Measurements from ENCODE around the gene C11orf87. TPM values are rescaled to one million over a fixed set of nuclear protein-coding genes. Genes with fewer than 3 reads are reported as not detected.

C11orf87 gene
- total and polyA plus RNA-seq, 10 of the 15 experiments (the other 5 are each of a cell fraction or from before 2014, with no cell fraction given) = not detected

DNA sequence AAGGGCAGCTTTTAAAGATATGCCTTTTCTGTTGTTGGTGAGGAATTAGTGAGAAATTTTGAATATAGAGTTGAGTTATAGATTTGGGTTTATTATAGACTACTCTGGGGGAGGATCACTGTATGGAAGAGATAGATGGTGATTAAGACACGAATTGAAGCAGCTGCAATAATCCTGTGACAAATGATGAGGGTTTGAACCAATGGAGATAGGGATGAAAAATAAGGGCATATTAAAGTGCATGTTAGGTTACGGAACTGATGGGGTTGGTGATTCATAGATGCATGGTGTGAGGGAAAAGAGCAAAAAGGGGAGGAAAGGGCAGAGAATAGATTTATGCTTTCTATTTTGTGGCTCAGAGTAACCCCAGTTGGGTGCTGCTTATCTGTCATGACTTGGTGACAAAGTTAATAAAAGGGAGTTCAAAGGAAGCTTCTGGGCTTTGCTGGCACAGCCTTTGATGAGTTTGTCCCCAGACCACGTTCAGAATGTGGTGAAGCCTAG lies 11.8 kb downstream of the C11orf87 start:
- no peaks in the 10 kb centered on the region for H3K9me3 ChIP-seq (replicated peaks; ENCODE audit: control insufficient read depth, insufficient read depth, low read length)
- no peak overlapping the region for H3K4me2 ChIP-seq (ENCODE audit: control insufficient read depth, insufficient read depth)
- SMC1A ChIA-PET (ENCODE audit: uncharacterized antibody, unreplicated experiment) = no interaction called here
- intact Hi-C loops (cut with micrococcal nuclease; ENCODE audit: unreplicated experiment) = no loop called here
- no peak overlapping the region for H3K4me3 ChIP-seq
- in situ Hi-C loops (cut with MboI) = no loop called here
- H2AFZ ChIP-seq (ENCODE audit: control insufficient read depth, low read depth, low read length) = no peak overlapping the region
- H3K36me3 ChIP-seq (ENCODE audit: control insufficient read depth in 2 of 2, insufficient read depth in 2 of 2, low read length in 1 of 2) = no peaks in the 10 kb centered on the region
- H3K79me2 ChIP-seq (ENCODE audit: control insufficient read depth, insufficient read depth, low read length) = no peaks in the 10 kb centered on the region
- TF ChIP-seq KLF5 (IDR thresholded peaks at IDR 0.05; ENCODE audit: partially characterized antibody) = no peak
- POLR2A ChIA-PET = no interaction called here
- no peak overlapping the region for H3K27ac ChIP-seq (ENCODE audit: control insufficient read depth, insufficient read depth)
- BruUV-seq (replicated peaks) = no TSS peak
- ATAC-seq (no peak), DNase-seq (ENCODE audit: low read depth, low spot score) (no peak), FAIRE-seq (no peak)
- no peaks in the 10 kb centered on the region; a peak in 1 of 4 replicates for H3K27me3 ChIP-seq (replicated peaks in 1 of 2; ENCODE audit: control insufficient read depth in 2 of 2, insufficient read depth in 2 of 2, low read length in 1 of 2)
- H3K4me1 ChIP-seq (ENCODE audit: control insufficient read depth, insufficient read depth, low read length) = no peaks in the 10 kb centered on the region
- 0% methylated on average over 3 of the region's 3 CpGs for WGBS (ENCODE audit: insufficient coverage, insufficient replicate concordance, low lambda C conversion rate, missing lambda C conversion rate)
- no peak overlapping the region for H3K9ac ChIP-seq (ENCODE audit: control insufficient read depth, insufficient read depth, low read length)
- CTCF ChIA-PET = no interaction called here
- RAD21 ChIA-PET (ENCODE audit: unreplicated experiment) = no interaction called here
- H4K20me1 ChIP-seq (ENCODE audit: control insufficient read depth, insufficient read depth) = no peaks in the 10 kb centered on the region

DNA sequence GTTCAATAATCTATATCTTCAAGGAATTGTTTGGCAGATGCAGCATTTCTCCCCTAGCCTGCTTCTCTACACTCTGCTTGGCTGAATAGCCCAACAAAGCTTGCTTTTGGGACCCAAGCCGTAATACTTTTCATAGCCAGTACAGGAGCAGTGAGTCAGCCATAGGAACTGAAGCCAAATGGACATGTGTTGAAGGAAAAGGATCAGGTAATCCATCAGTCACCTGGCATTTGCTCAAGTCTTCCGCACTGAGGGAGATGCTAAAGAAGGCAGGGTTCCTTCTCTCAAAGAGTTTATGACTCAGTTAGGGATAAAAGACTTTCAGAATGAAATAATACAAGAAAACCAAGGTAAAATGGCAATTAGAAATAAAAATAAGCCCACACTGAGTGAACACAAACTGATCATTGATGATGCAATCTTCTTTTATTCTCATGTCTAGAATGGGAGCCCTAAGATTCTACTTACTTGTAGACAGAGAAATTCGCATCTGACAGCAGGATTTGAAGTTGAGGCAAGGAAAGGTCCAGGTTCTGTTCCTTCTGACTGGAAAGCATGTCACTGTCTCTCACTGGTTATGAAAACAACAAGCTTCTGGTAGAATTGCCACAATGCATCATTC lies 13.2 kb downstream of the C11orf87 start:
- Histone ChIP-seq H3K9me3 (replicated peaks; ENCODE audit: control insufficient read depth, insufficient read depth, low read length) (no peaks in the 10 kb centered on the region), H4K20me1 (ENCODE audit: control insufficient read depth, insufficient read depth) (no peaks in the 10 kb centered on the region), H3K27ac (ENCODE audit: control insufficient read depth, insufficient read depth) (no peak overlapping the region), H3K4me1 (ENCODE audit: control insufficient read depth, insufficient read depth, low read length) (no peaks in the 10 kb centered on the region), H2AFZ (ENCODE audit: control insufficient read depth, low read depth, low read length) (no peak overlapping the region), H3K9ac (ENCODE audit: control insufficient read depth, insufficient read depth, low read length) (no peak overlapping the region), H3K4me3 (no peak overlapping the region), H3K79me2 (ENCODE audit: control insufficient read depth, insufficient read depth, low read length) (no peaks in the 10 kb centered on the region), H3K36me3 (ENCODE audit: control insufficient read depth in 2 of 2, insufficient read depth in 2 of 2, low read length in 1 of 2) (no peaks in the 10 kb centered on the region), H3K27me3 (replicated peaks in 1 of 2; ENCODE audit: control insufficient read depth in 2 of 2, insufficient read depth in 2 of 2, low read length in 1 of 2) (no peaks in the 10 kb centered on the region; a peak in 1 of 4 replicates), H3K4me2 (ENCODE audit: control insufficient read depth, insufficient read depth) (no peak overlapping the region)
- in situ Hi-C loops (cut with MboI) (no loop called here), intact Hi-C loops (cut with micrococcal nuclease; ENCODE audit: unreplicated experiment) (no loop called here)
- ChIA-PET POLR2A (no interaction called here), CTCF (no interaction called here), SMC1A (ENCODE audit: uncharacterized antibody, unreplicated experiment) (no interaction called here), RAD21 (ENCODE audit: unreplicated experiment) (no interaction called here)
- DNase-seq (ENCODE audit: low read depth, low spot score) (no peak), ATAC-seq (no peak), FAIRE-seq (no peak)
- no TSS peak for BruUV-seq (replicated peaks)
- 2% methylated on average over 3 of the region's 3 CpGs for WGBS (ENCODE audit: insufficient coverage, insufficient replicate concordance, low lambda C conversion rate, missing lambda C conversion rate)
- TF ChIP-seq STAT1 (conservative IDR thresholded peaks at IDR 0.05) = no peak
- no peak for TF ChIP-seq FOS (IDR thresholded peaks at IDR 0.05; ENCODE audit: borderline replicate concordance, extremely low read depth, insufficient read length)
- TF ChIP-seq, protein P1, sequence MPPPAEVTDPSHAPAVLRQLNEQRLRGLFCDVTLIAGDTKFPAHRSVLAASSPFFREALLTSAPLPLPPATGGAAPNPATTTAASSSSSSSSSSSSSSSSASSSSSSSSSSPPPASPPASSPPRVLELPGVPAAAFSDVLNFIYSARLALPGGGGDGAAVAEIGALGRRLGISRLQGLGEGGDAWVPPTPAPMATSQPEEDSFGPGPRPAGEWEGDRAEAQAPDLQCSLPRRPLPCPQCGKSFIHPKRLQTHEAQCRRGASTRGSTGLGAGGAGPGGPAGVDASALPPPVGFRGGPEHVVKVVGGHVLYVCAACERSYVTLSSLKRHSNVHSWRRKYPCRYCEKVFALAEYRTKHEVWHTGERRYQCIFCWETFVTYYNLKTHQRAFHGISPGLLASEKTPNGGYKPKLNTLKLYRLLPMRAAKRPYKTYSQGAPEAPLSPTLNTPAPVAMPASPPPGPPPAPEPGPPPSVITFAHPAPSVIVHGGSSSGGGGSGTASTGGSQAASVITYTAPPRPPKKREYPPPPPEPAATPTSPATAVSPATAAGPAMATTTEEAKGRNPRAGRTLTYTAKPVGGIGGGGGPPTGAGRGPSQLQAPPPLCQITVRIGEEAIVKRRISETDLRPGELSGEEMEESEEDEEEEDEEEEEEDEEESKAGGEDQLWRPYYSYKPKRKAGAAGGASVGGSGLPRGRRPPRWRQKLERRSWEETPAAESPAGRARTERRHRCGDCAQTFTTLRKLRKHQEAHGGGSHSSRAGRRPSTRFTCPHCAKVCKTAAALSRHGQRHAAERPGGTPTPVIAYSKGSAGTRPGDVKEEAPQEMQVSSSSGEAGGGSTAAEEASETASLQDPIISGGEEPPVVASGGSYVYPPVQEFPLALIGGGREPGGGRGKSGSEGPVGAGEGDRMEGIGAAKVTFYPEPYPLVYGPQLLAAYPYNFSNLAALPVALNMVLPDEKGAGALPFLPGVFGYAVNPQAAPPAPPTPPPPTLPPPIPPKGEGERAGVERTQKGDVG (CRISPR knock-in tag; IDR thresholded peaks at IDR 0.05) = no peak
- TF ChIP-seq, protein P2, sequence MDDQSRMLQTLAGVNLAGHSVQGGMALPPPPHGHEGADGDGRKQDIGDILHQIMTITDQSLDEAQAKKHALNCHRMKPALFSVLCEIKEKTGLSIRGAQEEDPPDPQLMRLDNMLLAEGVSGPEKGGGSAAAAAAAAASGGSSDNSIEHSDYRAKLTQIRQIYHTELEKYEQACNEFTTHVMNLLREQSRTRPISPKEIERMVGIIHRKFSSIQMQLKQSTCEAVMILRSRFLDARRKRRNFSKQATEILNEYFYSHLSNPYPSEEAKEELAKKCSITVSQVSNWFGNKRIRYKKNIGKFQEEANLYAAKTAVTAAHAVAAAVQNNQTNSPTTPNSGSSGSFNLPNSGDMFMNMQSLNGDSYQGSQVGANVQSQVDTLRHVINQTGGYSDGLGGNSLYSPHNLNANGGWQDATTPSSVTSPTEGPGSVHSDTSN (IDR thresholded peaks at IDR 0.05; ENCODE audit: insufficient replicate concordance, low read depth, low read length) = no peak
- TF ChIP-seq PAX8 (IDR thresholded peaks at IDR 0.05) = no peak
- no peak for TF ChIP-seq RBBP5 (conservative IDR thresholded peaks at IDR 0.05)
- TF ChIP-seq, protein P3, sequence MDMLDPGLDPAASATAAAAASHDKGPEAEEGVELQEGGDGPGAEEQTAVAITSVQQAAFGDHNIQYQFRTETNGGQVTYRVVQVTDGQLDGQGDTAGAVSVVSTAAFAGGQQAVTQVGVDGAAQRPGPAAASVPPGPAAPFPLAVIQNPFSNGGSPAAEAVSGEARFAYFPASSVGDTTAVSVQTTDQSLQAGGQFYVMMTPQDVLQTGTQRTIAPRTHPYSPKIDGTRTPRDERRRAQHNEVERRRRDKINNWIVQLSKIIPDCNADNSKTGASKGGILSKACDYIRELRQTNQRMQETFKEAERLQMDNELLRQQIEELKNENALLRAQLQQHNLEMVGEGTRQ (IDR thresholded peaks at IDR 0.05; ENCODE audit: borderline replicate concordance, low read depth, low read length) = no peak
- TF ChIP-seq MYB (IDR thresholded peaks at IDR 0.05; ENCODE audit: borderline replicate concordance, low read depth, low read length) = no peak
